Central memory CD4-positive, alpha-beta T cell (primary cell): ENCODE measurements around the gene DBX1.
"Not testable (repeated sequence)": the region's sequence is repeated elsewhere in the genome, so short reads cannot be mapped to it uniquely, and the experiment has no call there.

Source experiments
- DNase-seq: peaks from one replicate; pipeline ENCODE4 v3.0.0; 2022

DBX1 gene

GRCh38 chr11:20161230-20161918 is 1.1 kb upstream of the DBX1 start:
- DNase-seq, result no peak

- no peak for DNase-seq
Observed at GRCh38 chr11:20159466-20160381, 551 bp downstream of the DBX1 start.

GRCh38 chr11:20158597-20159257 is 1.5 kb downstream of the DBX1 start:
- no peak for DNase-seq

- DNase-seq, result no peak
Observed at GRCh38 chr11:20157728-20158127, 2.5 kb downstream of the DBX1 start.

GRCh38 chr11:20156876-20157613 is 3.2 kb downstream of the DBX1 start:
- DNase-seq, result peak; percentile 56

- peak; percentile 70 for DNase-seq
Observed at GRCh38 chr11:20156280-20156875, 3.9 kb downstream of the DBX1 start.

GRCh38 chr11:20155683-20156279 is 4.5 kb downstream of the DBX1 start:
- DNase-seq, result no peak

- no peak for DNase-seq
Observed at GRCh38 chr11:20154381-20154780, 5.9 kb downstream of the DBX1 start.

- no peak for DNase-seq
Observed at GRCh38 chr11:20138707-20139106, 21.6 kb downstream of the DBX1 start.

- no peak for DNase-seq
Observed at GRCh38 chr11:20137637-20138036, 22.6 kb downstream of the DBX1 start.

GRCh38 chr11:20134991-20135736 is 25.1 kb downstream of the DBX1 start:
- no peak for DNase-seq

- no peak for DNase-seq
Observed at GRCh38 chr11:20132667-20133039, 27.6 kb downstream of the DBX1 start.

GRCh38 chr11:20131788-20132666 is 28.2 kb downstream of the DBX1 start:
- no peak for DNase-seq

GRCh38 chr11:20129665-20130064 is 30.6 kb downstream of the DBX1 start:
- DNase-seq, result no peak

- DNase-seq, result not testable (repeated sequence)
Observed at GRCh38 chr11:20128528-20128825, 31.8 kb downstream of the DBX1 start.

- peak; percentile 64 for DNase-seq
Observed at GRCh38 chr11:20127671-20128527, 32.4 kb downstream of the DBX1 start.

GRCh38 chr11:20126724-20127123 is 33.6 kb downstream of the DBX1 start:
- DNase-seq, result no peak

GRCh38 chr11:20125927-20126326 is 34.3 kb downstream of the DBX1 start:
- DNase-seq, result no peak

GRCh38 chr11:20122131-20122530 is 38.1 kb downstream of the DBX1 start:
- no peak for DNase-seq
